A673 (cell line): ENCODE results near the gene SGSM1. TPM values are rescaled to one million over a fixed set of nuclear protein-coding genes. Genes with fewer than 3 reads are reported as not detected.

ENCODE experiments used
- BruUV-seq: library from RNA; stranded (reverse); fragments of 400-500 nt; replicated peaks from 2 replicates; lab custom pipeline; 2021; lab: Mats Ljungman, UMichigan
- CTCF ChIA-PET: fragments of 300-600 bp; sonication (Branson Sonifier 250); formaldehyde crosslinking; loops from one replicate; lab custom pipeline; 2022; ENCODE audit warnings: antibody characterized with exemption; lab: Charles Lee
- POLR2A ChIA-PET: fragments of 300-600 bp; sonication (Branson Sonifier 250); formaldehyde crosslinking; loops from one replicate; lab custom pipeline; 2022; ENCODE audit warnings: antibody characterized with exemption; ENCODE audit not compliant: low non-redundant PET; lab: Charles Lee
- DNase-seq: peaks from one replicate; pipeline ENCODE4 v3.0.0-alpha.2; 2015; ENCODE audit warnings: low spot score
- H3K27ac ChIP-seq: fragments of 200-600 bp; sonication (generic); 2 replicates; pipeline ENCODE4 v1.5.1; 2016; ENCODE audit warnings: mixed run types, low read depth, mild to moderate bottlenecking, mixed read lengths, antibody characterized with exemption, low read length; ENCODE audit not compliant: poor library complexity, severe bottlenecking
- H3K27me3 ChIP-seq: fragments of 200-600 bp; sonication (generic); replicated peaks from 2 replicates; pipeline ENCODE4 v1.6.1; 2017; ENCODE audit warnings: mixed run types, low read depth, mild to moderate bottlenecking, mixed read lengths, antibody characterized with exemption, low read length; ENCODE audit not compliant: insufficient read depth, poor library complexity
- H3K36me3 ChIP-seq: fragments of 200-600 bp; sonication (generic); 2 replicates; pipeline ENCODE4 v1.6.1; 2016; ENCODE audit warnings: mixed run types, mild to moderate bottlenecking, mixed read lengths, antibody characterized with exemption, low read length; ENCODE audit not compliant: insufficient read depth, poor library complexity, severe bottlenecking
- H3K4me1 ChIP-seq: fragments of 200-600 bp; sonication (generic); 2 replicates; pipeline ENCODE4 v1.6.1; 2017; ENCODE audit warnings: mixed run types, mild to moderate bottlenecking, mixed read lengths, antibody characterized with exemption, low read length; ENCODE audit not compliant: insufficient read depth, poor library complexity, severe bottlenecking
- H3K4me3 ChIP-seq: fragments of 200-600 bp; sonication (generic); 2 replicates; pipeline ENCODE4 v1.5.1; 2016; ENCODE audit warnings: low read depth, mixed run types, mild to moderate bottlenecking, mixed read lengths, low read length; ENCODE audit not compliant: poor library complexity, severe bottlenecking
- H3K9me3 ChIP-seq: fragments of 200-600 bp; sonication (generic); 2 replicates; pipeline ENCODE4 v1.6.1; 2016; ENCODE audit warnings: mixed run types, low read depth, mild to moderate bottlenecking, mixed read lengths, antibody characterized with exemption, low read length; ENCODE audit not compliant: poor library complexity, severe bottlenecking
- EZH2 ChIP-seq: fragments of 200-600 bp; sonication (generic); IDR thresholded peaks from 2 replicates; pipeline ENCODE4 v1.6.1; 2017; ENCODE audit warnings: borderline replicate concordance, low read depth, mild to moderate bottlenecking, mixed read lengths, antibody characterized with exemption, low read length; ENCODE audit not compliant: poor library complexity, severe bottlenecking
- intact Hi-C: fragments of 100-400 bp; cut with micrococcal nuclease; formaldehyde crosslinking; loops from one replicate; pipeline ENCODE4 v1.10.0; 2022; ENCODE audit not compliant: unreplicated experiment
- total RNA-seq: library from RNA; stranded (reverse); gene quantifications from 2 replicates; pipeline ENCODE4 v1.2.3, GENCODE V29; 2021
- TF ChIP-seq, protein P1 (sequence below): fragments of 300-800, 200-600 bp; sonication (generic); conservative IDR thresholded peaks from 2 replicates; pipeline ENCODE4 v1.5.1; 2017; ENCODE audit warnings: low read depth, mild to moderate bottlenecking, antibody characterized with exemption, low read length, moderate library complexity, mixed read lengths

The SGSM1 gene
- total RNA-seq, 1 experiment from 2014 or later, result not detected

DNA sequence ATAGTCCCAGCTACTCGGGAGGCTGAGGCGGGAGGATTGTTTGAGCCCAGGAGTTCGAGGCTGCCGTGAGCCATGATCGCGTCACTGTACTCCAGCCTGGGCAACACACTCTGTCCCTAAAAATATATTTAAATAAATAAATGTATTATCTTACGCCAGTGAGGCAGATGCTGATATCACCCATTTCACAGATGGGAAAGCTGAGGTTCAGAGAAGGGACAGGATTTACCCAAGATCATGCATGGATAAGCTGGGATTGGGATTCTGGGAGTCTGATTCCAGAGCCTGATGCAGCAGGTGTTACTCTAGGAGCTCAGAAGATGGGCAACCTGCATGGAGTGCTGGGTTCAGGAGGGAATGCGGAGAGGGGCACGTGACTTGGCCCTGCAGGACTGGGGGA, 17.8 kb downstream of the SGSM1 start:
- intact Hi-C loops, result no loop called here
- no peaks in the 10 kb centered on the region for H3K9me3 ChIP-seq
- H3K27ac ChIP-seq, result no peak overlapping the region
- H3K36me3 ChIP-seq, result no peaks in the 10 kb centered on the region
- POLR2A ChIA-PET, result no interaction called here
- no peak for DNase-seq
- no TSS peak for BruUV-seq
- CTCF ChIA-PET, result no interaction called here
- H3K4me3 ChIP-seq, result no peak overlapping the region
- TF ChIP-seq EZH2, result no peak
- TF ChIP-seq, protein P1, sequence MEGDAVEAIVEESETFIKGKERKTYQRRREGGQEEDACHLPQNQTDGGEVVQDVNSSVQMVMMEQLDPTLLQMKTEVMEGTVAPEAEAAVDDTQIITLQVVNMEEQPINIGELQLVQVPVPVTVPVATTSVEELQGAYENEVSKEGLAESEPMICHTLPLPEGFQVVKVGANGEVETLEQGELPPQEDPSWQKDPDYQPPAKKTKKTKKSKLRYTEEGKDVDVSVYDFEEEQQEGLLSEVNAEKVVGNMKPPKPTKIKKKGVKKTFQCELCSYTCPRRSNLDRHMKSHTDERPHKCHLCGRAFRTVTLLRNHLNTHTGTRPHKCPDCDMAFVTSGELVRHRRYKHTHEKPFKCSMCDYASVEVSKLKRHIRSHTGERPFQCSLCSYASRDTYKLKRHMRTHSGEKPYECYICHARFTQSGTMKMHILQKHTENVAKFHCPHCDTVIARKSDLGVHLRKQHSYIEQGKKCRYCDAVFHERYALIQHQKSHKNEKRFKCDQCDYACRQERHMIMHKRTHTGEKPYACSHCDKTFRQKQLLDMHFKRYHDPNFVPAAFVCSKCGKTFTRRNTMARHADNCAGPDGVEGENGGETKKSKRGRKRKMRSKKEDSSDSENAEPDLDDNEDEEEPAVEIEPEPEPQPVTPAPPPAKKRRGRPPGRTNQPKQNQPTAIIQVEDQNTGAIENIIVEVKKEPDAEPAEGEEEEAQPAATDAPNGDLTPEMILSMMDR, result no peak
- no peaks in the 10 kb centered on the region for H3K27me3 ChIP-seq
- no peaks in the 10 kb centered on the region for H3K4me1 ChIP-seq

DNA sequence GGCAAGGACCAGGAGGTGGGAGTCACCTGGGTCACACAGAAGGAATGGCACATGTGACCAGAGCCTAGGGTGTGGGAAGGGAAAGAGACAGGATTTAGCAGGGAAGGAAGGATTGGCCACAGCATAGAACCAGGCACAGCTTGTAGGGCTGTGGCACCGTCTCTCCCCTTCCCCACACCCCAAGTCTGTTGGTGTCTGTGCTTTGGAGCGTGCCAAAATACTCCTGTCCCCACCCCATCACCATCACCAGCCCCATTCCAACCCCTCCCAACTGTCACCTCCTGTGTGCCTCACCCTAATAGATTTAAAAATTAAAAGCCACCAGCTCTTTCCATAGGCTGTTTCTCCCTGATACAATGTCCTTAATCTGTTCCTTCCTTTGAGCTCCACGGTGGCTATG, 18.2 kb downstream of the SGSM1 start:
- no peaks in the 10 kb centered on the region for H3K36me3 ChIP-seq
- no peak overlapping the region for H3K4me3 ChIP-seq
- no peaks in the 10 kb centered on the region for H3K4me1 ChIP-seq
- no peaks in the 10 kb centered on the region for H3K9me3 ChIP-seq
- TF ChIP-seq, protein P1, result no peak
- no peak for TF ChIP-seq EZH2
- intact Hi-C loops, result no loop called here
- no peaks in the 10 kb centered on the region for H3K27me3 ChIP-seq
- no TSS peak for BruUV-seq
- DNase-seq, result no peak
- no peak overlapping the region for H3K27ac ChIP-seq
- ChIA-PET CTCF (no interaction called here), POLR2A (no interaction called here)

DNA sequence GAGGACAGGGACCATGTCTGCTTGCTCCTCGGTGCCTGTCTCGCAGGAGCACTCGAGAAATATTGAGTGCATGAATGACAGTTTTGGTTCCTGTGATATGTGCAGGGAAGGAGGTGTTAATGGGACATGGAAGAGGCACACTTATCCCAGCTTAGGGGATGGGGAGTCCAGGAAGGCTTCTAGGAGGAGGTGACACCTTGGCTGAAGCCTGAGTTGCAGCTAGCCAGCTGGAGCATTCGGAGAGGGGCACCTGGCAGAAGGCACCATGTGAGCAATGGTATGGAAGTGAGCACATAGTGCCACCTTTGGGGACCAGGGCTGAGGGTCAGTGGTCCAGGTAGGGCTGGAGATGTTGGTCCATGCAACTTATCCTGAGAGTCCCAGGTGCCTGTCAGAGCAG, 18.9 kb downstream of the SGSM1 start:
- CTCF ChIA-PET, result no interaction called here
- BruUV-seq, result no TSS peak

More for the DNA sequence above, 18.9 kb downstream of the SGSM1 start:
- Histone ChIP-seq H3K27me3 (no peaks in the 10 kb centered on the region), H3K9me3 (no peaks in the 10 kb centered on the region), H3K4me1 (no peaks in the 10 kb centered on the region), H3K36me3 (no peaks in the 10 kb centered on the region), H3K27ac (no peak overlapping the region), H3K4me3 (no peak overlapping the region)
- intact Hi-C loops, result no loop called here
- DNase-seq, result no peak
- TF ChIP-seq EZH2, result no peak
- TF ChIP-seq, protein P1, result no peak
- POLR2A ChIA-PET, result no interaction called here
